Stimulated activated naive CD8-positive, alpha-beta T cell treated with anti-CD3 and anti-CD28 coated beads, Interleukin-15, Interleukin-2, amounts not matched to agents 100 ng/mL and 50 ng/mL, for 24 hours (primary cell): Measurements from ENCODE around the gene LRRTM3.

Experiments used
- H3K27ac Mint-ChIP-seq: one replicate; pipeline ENCODE4 v1.8.0; 2021; ENCODE audit warnings: mild to moderate bottlenecking, mixed read lengths
- H3K27me3 Mint-ChIP-seq: one replicate; pipeline ENCODE4 v1.8.0; 2021; ENCODE audit warnings: mixed read lengths
- H3K36me3 Mint-ChIP-seq: one replicate; pipeline ENCODE4 v1.8.0; 2021; ENCODE audit warnings: low read depth, mixed read lengths
- H3K4me1 Mint-ChIP-seq: one replicate; pipeline ENCODE4 v1.8.0; 2021; ENCODE audit warnings: low read depth, mixed read lengths
- H3K4me3 Mint-ChIP-seq: one replicate; pipeline ENCODE4 v1.8.0; 2021; ENCODE audit warnings: mild to moderate bottlenecking, mixed read lengths
- H3K9me3 Mint-ChIP-seq: one replicate; pipeline ENCODE4 v1.8.0; 2021; ENCODE audit warnings: mixed read lengths

The LRRTM3 gene

DNA sequence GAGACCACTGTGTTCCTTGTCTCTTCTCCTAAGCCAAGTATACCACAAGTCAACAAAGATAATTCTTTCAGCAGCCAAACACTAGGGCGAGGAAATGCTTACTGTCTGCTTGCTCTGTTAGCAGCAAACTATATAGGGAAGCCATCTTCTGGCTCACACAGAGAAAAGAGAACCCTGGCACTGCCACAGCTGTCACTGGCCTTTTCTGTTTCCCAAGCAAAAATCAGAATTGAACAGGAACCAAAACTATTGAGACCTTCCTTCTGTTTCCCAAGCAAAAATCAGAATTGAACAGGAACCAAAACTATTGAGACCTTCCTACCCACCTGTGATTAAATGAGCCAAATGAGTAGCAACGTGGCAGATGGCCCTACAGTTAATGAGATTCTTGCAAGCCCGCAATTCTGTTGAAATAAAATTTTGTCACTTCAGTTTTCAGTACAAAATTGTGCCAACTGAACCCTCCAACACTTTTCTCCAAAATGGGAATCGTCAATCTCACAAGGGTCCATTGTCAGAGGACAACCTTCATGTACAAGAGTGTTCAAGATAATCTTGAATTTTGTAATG lies 54.5 kb downstream of the LRRTM3 start:
- Mint-ChIP-seq H3K27ac (no peak overlapping the region), H3K9me3 (peaks cover 4% of the 10 kb centered on the region), H3K4me3 (no peak overlapping the region), H3K4me1 (no peaks in the 10 kb centered on the region), H3K36me3 (no peaks in the 10 kb centered on the region), H3K27me3 (no peaks in the 10 kb centered on the region)

GRCh38 chr10:66981361-66982052 lies 55.7 kb downstream of the LRRTM3 start:
- Mint-ChIP-seq H3K27me3 (no peaks in the 10 kb centered on the region), H3K36me3 (no peaks in the 10 kb centered on the region), H3K9me3 (peaks cover 4% of the 10 kb centered on the region), H3K27ac (no peak overlapping the region), H3K4me1 (no peaks in the 10 kb centered on the region), H3K4me3 (no peak overlapping the region)

GRCh38 chr10:66982053-66982420 lies 56.2 kb downstream of the LRRTM3 start:
- Mint-ChIP-seq H3K4me3 (no peak overlapping the region), H3K9me3 (peaks cover 8% of the 10 kb centered on the region), H3K27ac (no peak overlapping the region), H3K27me3 (no peaks in the 10 kb centered on the region), H3K4me1 (no peaks in the 10 kb centered on the region), H3K36me3 (no peaks in the 10 kb centered on the region)

- Mint-ChIP-seq H3K4me1 (no peaks in the 10 kb centered on the region), H3K27me3 (no peaks in the 10 kb centered on the region)
These were observed 57.1 kb downstream of the LRRTM3 start for GRCh38 chr10:66982792-66983474.

DNA sequence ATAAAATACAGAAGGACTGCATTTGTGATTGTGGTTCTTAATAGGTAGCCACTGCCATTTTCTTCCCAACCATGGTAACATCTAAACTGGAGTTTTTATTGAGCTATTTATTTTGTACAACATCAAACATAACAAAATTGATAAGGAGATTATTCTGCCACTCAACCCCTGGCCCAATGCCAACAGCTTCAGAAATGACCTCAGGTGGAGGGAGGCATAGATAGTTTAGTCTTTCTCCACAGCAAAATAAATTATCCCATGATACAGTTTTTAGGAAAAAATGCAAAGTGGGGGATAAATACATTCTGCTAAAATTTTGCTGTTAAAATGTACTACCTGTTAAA lies 57.6 kb downstream of the LRRTM3 start:
- H3K9me3 Mint-ChIP-seq, result peaks cover 8% of the 10 kb centered on the region
- H3K36me3 Mint-ChIP-seq, result no peaks in the 10 kb centered on the region
- H3K4me3 Mint-ChIP-seq, result no peak overlapping the region
- no peaks in the 10 kb centered on the region for H3K4me1 Mint-ChIP-seq
- H3K27ac Mint-ChIP-seq, result no peak overlapping the region
- H3K27me3 Mint-ChIP-seq, result no peaks in the 10 kb centered on the region

More at GRCh38 chr10:66982792-66983474, 57.1 kb downstream of the LRRTM3 start:
- Mint-ChIP-seq H3K4me3 (no peak overlapping the region), H3K36me3 (no peaks in the 10 kb centered on the region), H3K27ac (no peak overlapping the region), H3K9me3 (peaks cover 8% of the 10 kb centered on the region)

DNA sequence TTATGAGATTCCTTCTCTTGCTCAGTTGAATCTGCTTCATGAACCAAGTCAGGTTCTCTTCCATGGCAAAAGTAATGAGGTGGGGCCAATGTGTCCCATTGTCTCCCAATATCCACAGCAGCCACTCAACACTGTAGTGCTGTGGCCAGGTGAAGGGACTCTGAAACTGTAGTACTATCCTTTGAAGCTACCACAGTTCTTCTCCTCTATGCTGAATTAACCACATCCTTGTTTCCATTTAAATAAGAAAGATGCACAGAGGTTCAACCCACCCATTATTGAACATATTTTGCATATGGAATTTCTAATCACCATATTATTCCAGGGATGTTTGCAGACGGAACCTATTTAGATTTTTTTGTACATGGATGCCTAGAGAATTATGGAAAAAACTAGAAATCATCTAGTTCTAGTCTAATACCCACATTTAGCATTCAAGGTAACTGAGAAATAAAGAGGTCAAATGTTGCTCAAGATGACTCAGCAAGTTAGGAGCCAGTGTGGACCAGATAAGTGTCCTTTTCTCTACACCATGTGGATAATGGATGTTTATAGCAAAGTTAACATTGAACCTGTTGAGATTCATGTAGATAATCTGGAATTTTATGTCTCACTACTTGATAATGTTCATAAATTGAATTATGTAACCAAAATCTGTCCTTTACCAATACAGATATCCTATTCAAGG lies 64.5 kb downstream of the LRRTM3 start:
- H3K9me3 Mint-ChIP-seq, result peaks cover 4% of the 10 kb centered on the region
- no peak overlapping the region for H3K27ac Mint-ChIP-seq
- H3K27me3 Mint-ChIP-seq, result no peaks in the 10 kb centered on the region
- no peaks in the 10 kb centered on the region for H3K36me3 Mint-ChIP-seq
- H3K4me1 Mint-ChIP-seq, result no peaks in the 10 kb centered on the region
- no peak overlapping the region for H3K4me3 Mint-ChIP-seq

- no peaks in the 10 kb centered on the region for H3K4me1 Mint-ChIP-seq
- H3K9me3 Mint-ChIP-seq, result no peaks in the 10 kb centered on the region
- no peak overlapping the region for H3K4me3 Mint-ChIP-seq
- H3K27me3 Mint-ChIP-seq, result no peaks in the 10 kb centered on the region
- no peaks in the 10 kb centered on the region for H3K36me3 Mint-ChIP-seq
- no peak overlapping the region for H3K27ac Mint-ChIP-seq
These were observed 71.2 kb downstream of the LRRTM3 start for GRCh38 chr10:66996996-66997395.

DNA sequence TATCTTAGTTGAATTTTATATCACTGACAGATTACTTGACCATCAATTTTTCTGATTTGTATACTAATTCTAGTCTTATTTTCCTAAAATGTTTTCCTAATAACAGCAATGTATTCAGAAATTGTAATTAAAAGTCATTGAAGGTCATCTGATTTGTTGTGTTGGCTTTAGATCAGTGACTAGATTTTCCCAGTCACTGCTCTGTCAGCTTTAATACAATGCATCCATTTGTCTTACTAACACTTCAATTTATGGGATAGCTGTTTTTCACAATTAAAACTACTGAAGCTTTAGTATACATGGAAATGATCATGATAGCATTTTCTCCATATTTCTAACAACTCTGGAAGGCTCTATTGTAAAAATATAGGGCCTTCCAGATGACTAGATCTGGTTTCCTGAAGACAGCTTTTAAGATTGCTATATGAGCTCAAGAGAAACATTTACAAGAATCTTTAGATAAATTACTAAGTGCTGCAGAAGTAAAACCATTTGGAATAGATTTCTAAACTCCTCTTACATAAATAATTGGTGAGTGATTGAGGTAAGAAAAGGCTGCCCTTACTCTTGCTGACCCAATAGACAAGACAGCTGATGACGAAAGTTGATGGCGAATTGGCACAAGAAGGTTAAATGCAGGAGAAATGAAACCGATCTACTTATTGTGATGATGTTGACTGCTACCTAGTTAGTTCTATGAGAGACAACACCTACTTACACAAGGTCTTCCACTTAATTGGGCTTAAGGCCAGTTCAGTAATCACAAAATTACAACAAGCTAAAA lies 74.1 kb downstream of the LRRTM3 start:
- no peak overlapping the region for H3K27ac Mint-ChIP-seq
- H3K27me3 Mint-ChIP-seq, result no peaks in the 10 kb centered on the region
- H3K36me3 Mint-ChIP-seq, result no peaks in the 10 kb centered on the region
- H3K4me3 Mint-ChIP-seq, result no peak overlapping the region
- H3K4me1 Mint-ChIP-seq, result no peaks in the 10 kb centered on the region
- H3K9me3 Mint-ChIP-seq, result no peaks in the 10 kb centered on the region

DNA sequence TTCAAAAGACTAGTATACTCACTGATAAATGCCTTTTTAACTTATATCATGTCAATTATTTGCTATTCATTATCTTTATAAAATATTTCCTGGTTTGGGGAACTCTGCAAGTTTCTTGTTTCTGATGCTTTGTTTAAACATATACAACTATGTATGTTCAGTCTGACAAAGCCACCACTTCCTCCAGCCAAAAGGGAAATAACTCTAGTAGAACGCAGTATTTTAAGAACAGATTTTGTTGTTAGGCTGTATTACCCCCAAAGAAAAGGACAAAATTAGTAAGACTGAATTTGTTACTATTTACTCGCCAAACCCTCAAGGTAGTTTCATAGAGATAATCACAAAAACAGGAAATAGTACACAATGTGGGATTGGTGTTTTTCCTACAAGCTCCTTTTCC lies 78.9 kb downstream of the LRRTM3 start:
- Mint-ChIP-seq H3K4me3 (no peak overlapping the region), H3K36me3 (no peaks in the 10 kb centered on the region), H3K27ac (no peak overlapping the region), H3K9me3 (no peaks in the 10 kb centered on the region), H3K4me1 (no peaks in the 10 kb centered on the region), H3K27me3 (no peaks in the 10 kb centered on the region)

DNA sequence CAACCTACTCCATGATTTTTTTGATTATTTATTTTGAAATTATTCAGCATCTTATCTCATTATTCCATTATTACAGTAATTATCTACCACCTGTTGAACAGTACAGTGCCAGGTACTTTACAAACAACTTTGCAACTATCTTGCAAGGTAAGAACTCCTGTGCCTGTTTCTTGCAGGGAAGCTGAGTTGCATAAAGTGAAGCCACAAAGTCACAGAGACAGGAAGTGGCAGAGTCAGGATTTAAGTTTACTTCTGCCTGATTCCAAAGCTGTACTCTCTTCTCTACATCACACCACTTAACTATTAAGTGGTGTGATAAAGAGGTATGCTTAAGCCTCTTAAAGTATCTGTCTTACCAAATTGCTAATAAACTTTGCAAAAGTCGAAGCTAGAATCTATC lies 80.1 kb downstream of the LRRTM3 start:
- Mint-ChIP-seq H3K36me3 (no peaks in the 10 kb centered on the region), H3K27ac (no peak overlapping the region), H3K27me3 (no peaks in the 10 kb centered on the region), H3K4me1 (no peaks in the 10 kb centered on the region), H3K9me3 (no peaks in the 10 kb centered on the region), H3K4me3 (no peak overlapping the region)

GRCh38 chr10:67011480-67011879 lies 85.6 kb downstream of the LRRTM3 start:
- no peaks in the 10 kb centered on the region for H3K9me3 Mint-ChIP-seq

GRCh38 chr10:67011981-67012380 lies 86.1 kb downstream of the LRRTM3 start:
- no peaks in the 10 kb centered on the region for H3K36me3 Mint-ChIP-seq
- H3K27me3 Mint-ChIP-seq, result no peaks in the 10 kb centered on the region
- H3K9me3 Mint-ChIP-seq, result no peaks in the 10 kb centered on the region
- no peak overlapping the region for H3K4me3 Mint-ChIP-seq
- no peak overlapping the region for H3K27ac Mint-ChIP-seq
- H3K4me1 Mint-ChIP-seq, result no peaks in the 10 kb centered on the region

More at GRCh38 chr10:67011480-67011879, 85.6 kb downstream of the LRRTM3 start:
- no peaks in the 10 kb centered on the region for H3K36me3 Mint-ChIP-seq
- no peaks in the 10 kb centered on the region for H3K27me3 Mint-ChIP-seq
- no peak overlapping the region for H3K4me3 Mint-ChIP-seq
- no peaks in the 10 kb centered on the region for H3K4me1 Mint-ChIP-seq
- H3K27ac Mint-ChIP-seq, result no peak overlapping the region

- no peaks in the 10 kb centered on the region for H3K27me3 Mint-ChIP-seq
- peaks cover 4% of the 10 kb centered on the region for H3K9me3 Mint-ChIP-seq
- no peak overlapping the region for H3K27ac Mint-ChIP-seq
- no peaks in the 10 kb centered on the region for H3K36me3 Mint-ChIP-seq
- no peak overlapping the region for H3K4me3 Mint-ChIP-seq
- no peaks in the 10 kb centered on the region for H3K4me1 Mint-ChIP-seq
These were observed 89.4 kb downstream of the LRRTM3 start for GRCh38 chr10:67015225-67015624.

GRCh38 chr10:67017218-67017617 lies 91.4 kb downstream of the LRRTM3 start:
- no peaks in the 10 kb centered on the region for H3K27me3 Mint-ChIP-seq
- H3K4me3 Mint-ChIP-seq, result no peak overlapping the region
- no peaks in the 10 kb centered on the region for H3K4me1 Mint-ChIP-seq
- peaks cover 4% of the 10 kb centered on the region for H3K9me3 Mint-ChIP-seq
- no peak overlapping the region for H3K27ac Mint-ChIP-seq
- no peaks in the 10 kb centered on the region for H3K36me3 Mint-ChIP-seq

DNA sequence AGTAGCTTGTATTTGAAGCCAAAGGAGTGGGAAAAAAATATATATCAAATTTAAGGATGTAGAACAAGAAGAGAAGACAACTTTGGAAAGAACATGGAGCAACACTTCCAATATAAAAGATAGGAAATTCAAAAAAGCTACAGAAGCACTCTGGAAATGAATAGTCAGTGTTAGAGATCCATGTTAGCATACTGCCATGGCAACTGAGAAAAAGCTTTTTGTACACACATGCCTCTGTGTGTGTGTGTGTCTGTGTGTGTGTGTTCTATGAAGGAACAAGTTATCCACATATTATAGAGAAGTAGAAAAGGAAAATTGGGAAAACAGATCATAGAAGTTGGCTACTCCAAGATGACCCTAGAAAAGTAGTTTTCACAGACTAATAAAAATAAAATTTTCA lies 96.3 kb downstream of the LRRTM3 start:
- no peaks in the 10 kb centered on the region for H3K36me3 Mint-ChIP-seq
- peaks cover 4% of the 10 kb centered on the region for H3K9me3 Mint-ChIP-seq
- no peaks in the 10 kb centered on the region for H3K4me1 Mint-ChIP-seq
- H3K4me3 Mint-ChIP-seq, result no peak overlapping the region
- H3K27me3 Mint-ChIP-seq, result no peaks in the 10 kb centered on the region
- H3K27ac Mint-ChIP-seq, result no peak overlapping the region
